Erythroblast (primary cell): ENCODE measurements around the gene FCF1.

Experiments
- GATA1 ChIP-seq: IDR thresholded peaks from 2 replicates; pipeline ENCODE4 v1.6.1; 2011; ENCODE audit warnings: low read depth, mild to moderate bottlenecking, control low read depth, low read length, moderate library complexity
- POLR2A ChIP-seq: IDR thresholded peaks from 2 replicates; pipeline ENCODE4 v1.6.1; 2011; ENCODE audit warnings: mild to moderate bottlenecking, low read length

- TF ChIP-seq POLR2A (no peak), GATA1 (no peak)
These were observed 17.5 kb upstream of the FCF1 start for GRCh38 chr14:74695406-74695805.
